CD1c-positive myeloid dendritic cell (primary cell): Measurements from ENCODE around the gene DOCK9.
"Not testable (repeated sequence)": the region's sequence is repeated elsewhere in the genome, so short reads cannot be mapped to it uniquely, and the experiment has no call there.

Source experiments
- DNase-seq: peaks from one replicate; pipeline ENCODE4 v3.0.0-alpha.2; 2016; ENCODE audit errors: extremely low spot score

DOCK9 gene

GRCh38 chr13:98824376-98825160 is 153.3 kb downstream of the DOCK9 start:
- DNase-seq = no peak

GRCh38 chr13:98823442-98823841 is 154.4 kb downstream of the DOCK9 start:
- DNase-seq = no peak

- DNase-seq = no peak
Measured at GRCh38 chr13:98822225-98822606, 155.6 kb downstream of the DOCK9 start.

GRCh38 chr13:98821372-98822224 is 156.3 kb downstream of the DOCK9 start:
- DNase-seq = no peak

GRCh38 chr13:98820744-98821371 is 157.0 kb downstream of the DOCK9 start:
- DNase-seq = no peak

- no peak for DNase-seq
Measured at GRCh38 chr13:98820300-98820699, 157.6 kb downstream of the DOCK9 start.

- DNase-seq = no peak
Measured at GRCh38 chr13:98819382-98820010, 158.4 kb downstream of the DOCK9 start.

- DNase-seq = no peak
Measured at GRCh38 chr13:98816406-98816805, 161.5 kb downstream of the DOCK9 start.

- DNase-seq = no peak
Measured at GRCh38 chr13:98813993-98814392, 163.9 kb downstream of the DOCK9 start.

- not testable (repeated sequence) for DNase-seq
Measured at GRCh38 chr13:98812186-98812790, 165.6 kb downstream of the DOCK9 start.

- no peak for DNase-seq
Measured at GRCh38 chr13:98810746-98811145, 167.1 kb downstream of the DOCK9 start.

- DNase-seq = no peak
Measured at GRCh38 chr13:98809345-98809777, 168.5 kb downstream of the DOCK9 start.

- no peak for DNase-seq
Measured at GRCh38 chr13:98807774-98808173, 170.1 kb downstream of the DOCK9 start.

- DNase-seq = no peak
Measured at GRCh38 chr13:98804336-98804855, 173.5 kb downstream of the DOCK9 start.

GRCh38 chr13:98803921-98804320 is 173.9 kb downstream of the DOCK9 start:
- no peak for DNase-seq

GRCh38 chr13:98803111-98803561 is 174.7 kb downstream of the DOCK9 start:
- no peak for DNase-seq

- no peak for DNase-seq
Measured at GRCh38 chr13:98802559-98802958, 175.3 kb downstream of the DOCK9 start.

- no peak for DNase-seq
Measured at GRCh38 chr13:98801626-98802418, 176.0 kb downstream of the DOCK9 start.

GRCh38 chr13:98800078-98800477 is 177.8 kb downstream of the DOCK9 start:
- no peak for DNase-seq
